Activated B cell treated with CpG ODN at 0.5 μM for 24 hours (primary cell): ENCODE data around the gene HEPHL1. TPM values are rescaled to one million over a fixed set of nuclear protein-coding genes. Genes with fewer than 3 reads are reported as not detected.

Experiments used
- ATAC-seq: fragments of 200-7000 bp; cut with Tn5 transposase; one replicate; pipeline ENCODE4 v1.10.0; 2021; ENCODE audit warnings: low read depth, mild to moderate bottlenecking, moderate library complexity
- CTCF ChIA-PET: fragments of 350-600 bp; sonication (Branson Sonifier 250); formaldehyde crosslinking; loops from one replicate; lab custom pipeline; 2021; ENCODE audit warnings: antibody characterized with exemption; lab: Charles Lee
- POLR2A ChIA-PET: fragments of 350-600 bp; sonication (Branson Sonifier 250); formaldehyde crosslinking; loops from one replicate; lab custom pipeline; 2021; ENCODE audit warnings: antibody characterized with exemption; lab: Charles Lee
- DNase-seq: peaks from one replicate; pipeline ENCODE4 v3.0.0; 2022
- H3K27ac Mint-ChIP-seq: one replicate; pipeline ENCODE4 v1.8.0; 2020; ENCODE audit warnings: mixed read lengths
- H3K27me3 Mint-ChIP-seq: one replicate; pipeline ENCODE4 v1.8.0; 2021; ENCODE audit warnings: mixed read lengths
- H3K36me3 Mint-ChIP-seq: one replicate; pipeline ENCODE4 v1.8.0; 2021; ENCODE audit warnings: low read depth, mixed read lengths
- H3K4me1 Mint-ChIP-seq: one replicate; pipeline ENCODE4 v1.8.0; 2021; ENCODE audit warnings: mixed read lengths
- H3K4me3 Mint-ChIP-seq: one replicate; pipeline ENCODE4 v1.8.0; 2020; ENCODE audit warnings: mild to moderate bottlenecking, mixed read lengths
- H3K9me3 Mint-ChIP-seq: one replicate; pipeline ENCODE4 v1.8.0; 2020; ENCODE audit warnings: mixed read lengths
- CTCF ChIP-seq: fragments of 200-600 bp; IDR thresholded peaks from one replicate; pipeline ENCODE4 v1.8.0; 2022; ENCODE audit warnings: antibody characterized with exemption, mild to moderate bottlenecking
- intact Hi-C: fragments of 100-400 bp; cut with micrococcal nuclease; formaldehyde crosslinking; loops from one replicate; pipeline ENCODE4 v1.15.1; 2024
- total RNA-seq: library from RNA; stranded (reverse); gene quantifications from 2 replicates; pipeline ENCODE4 v1.2.3, GENCODE V29; 2022

HEPHL1 gene
- total RNA-seq, 1 donor from 2014 or later, result not detected

GRCh38 chr11:94140154-94140655, 119.1 kb downstream of the HEPHL1 start:
- CTCF ChIA-PET, result no interaction called here
- Mint-ChIP-seq H3K27ac (no peak overlapping the region), H3K27me3 (no peaks in the 10 kb centered on the region), H3K36me3 (no peaks in the 10 kb centered on the region), H3K9me3 (no peaks in the 10 kb centered on the region), H3K4me3 (no peak overlapping the region), H3K4me1 (peaks cover 61% of the 10 kb centered on the region)
- DNase-seq (no peak), ATAC-seq (no peak)
- no peak for TF ChIP-seq CTCF
- POLR2A ChIA-PET, result interaction anchor here (1.3 kb wide), 1 partner anchor 11 kb away, joined by 5 read pairs; the partner anchor contains the start of gene PANX1
- intact Hi-C loops, result no loop called here

GRCh38 chr11:94141511-94142307, 120.6 kb downstream of the HEPHL1 start:
- no peaks in the 10 kb centered on the region for H3K9me3 Mint-ChIP-seq
- ATAC-seq, result no peak
- DNase-seq, result no peak
- intact Hi-C loops, result no loop called here
- no peak overlapping the region for H3K27ac Mint-ChIP-seq
- H3K27me3 Mint-ChIP-seq, result no peaks in the 10 kb centered on the region
- CTCF ChIA-PET, result no interaction called here
- H3K4me3 Mint-ChIP-seq, result no peak overlapping the region
- peaks cover 2% of the 10 kb centered on the region for H3K36me3 Mint-ChIP-seq
- TF ChIP-seq CTCF, result no peak
- POLR2A ChIA-PET, result no interaction called here
- H3K4me1 Mint-ChIP-seq, result peaks cover 56% of the 10 kb centered on the region

- H3K9me3 Mint-ChIP-seq, result no peaks in the 10 kb centered on the region
- H3K27me3 Mint-ChIP-seq, result no peaks in the 10 kb centered on the region
- H3K4me1 Mint-ChIP-seq, result peaks cover 61% of the 10 kb centered on the region
- intact Hi-C loops, result no loop called here
- H3K4me3 Mint-ChIP-seq, result no peak overlapping the region
- ChIA-PET POLR2A (no interaction called here), CTCF (no interaction called here)
- DNase-seq, result no peak
- no peak for TF ChIP-seq CTCF
- ATAC-seq, result no peak
- H3K36me3 Mint-ChIP-seq, result peaks cover 2% of the 10 kb centered on the region
- H3K27ac Mint-ChIP-seq, result no peak overlapping the region
These were observed 121.4 kb downstream of the HEPHL1 start for GRCh38 chr11:94142308-94143281.

- no peak overlapping the region for H3K4me3 Mint-ChIP-seq
- H3K27ac Mint-ChIP-seq, result no peak overlapping the region
- peaks cover 68% of the 10 kb centered on the region for H3K4me1 Mint-ChIP-seq
- no peaks in the 10 kb centered on the region for H3K9me3 Mint-ChIP-seq
- ChIA-PET POLR2A (no interaction called here), CTCF (no interaction called here)
- peaks cover 2% of the 10 kb centered on the region for H3K36me3 Mint-ChIP-seq
- DNase-seq (no peak), ATAC-seq (no peak)
- intact Hi-C loops, result no loop called here
- no peaks in the 10 kb centered on the region for H3K27me3 Mint-ChIP-seq
- no peak for TF ChIP-seq CTCF
These were observed 123.1 kb downstream of the HEPHL1 start for GRCh38 chr11:94144216-94144615.

- Mint-ChIP-seq H3K4me1 (peaks cover 70% of the 10 kb centered on the region), H3K4me3 (no peak overlapping the region), H3K27ac (no peak overlapping the region), H3K27me3 (no peaks in the 10 kb centered on the region), H3K9me3 (no peaks in the 10 kb centered on the region), H3K36me3 (peaks cover 2% of the 10 kb centered on the region)
- ATAC-seq (no peak), DNase-seq (no peak)
- ChIA-PET POLR2A (no interaction called here), CTCF (no interaction called here)
- intact Hi-C loops, result no loop called here
- no peak for TF ChIP-seq CTCF
These were observed 123.5 kb downstream of the HEPHL1 start for GRCh38 chr11:94144664-94145063.
